IPS DF 19.7 (cell line): Measurements from ENCODE around the gene ELMO3.

Source experiments
- DNase-seq: peaks from one replicate; pipeline ENCODE4 v3.0.0-alpha.2; 2013; ENCODE audit warnings: low read depth, low spot score

ELMO3 gene

DNA sequence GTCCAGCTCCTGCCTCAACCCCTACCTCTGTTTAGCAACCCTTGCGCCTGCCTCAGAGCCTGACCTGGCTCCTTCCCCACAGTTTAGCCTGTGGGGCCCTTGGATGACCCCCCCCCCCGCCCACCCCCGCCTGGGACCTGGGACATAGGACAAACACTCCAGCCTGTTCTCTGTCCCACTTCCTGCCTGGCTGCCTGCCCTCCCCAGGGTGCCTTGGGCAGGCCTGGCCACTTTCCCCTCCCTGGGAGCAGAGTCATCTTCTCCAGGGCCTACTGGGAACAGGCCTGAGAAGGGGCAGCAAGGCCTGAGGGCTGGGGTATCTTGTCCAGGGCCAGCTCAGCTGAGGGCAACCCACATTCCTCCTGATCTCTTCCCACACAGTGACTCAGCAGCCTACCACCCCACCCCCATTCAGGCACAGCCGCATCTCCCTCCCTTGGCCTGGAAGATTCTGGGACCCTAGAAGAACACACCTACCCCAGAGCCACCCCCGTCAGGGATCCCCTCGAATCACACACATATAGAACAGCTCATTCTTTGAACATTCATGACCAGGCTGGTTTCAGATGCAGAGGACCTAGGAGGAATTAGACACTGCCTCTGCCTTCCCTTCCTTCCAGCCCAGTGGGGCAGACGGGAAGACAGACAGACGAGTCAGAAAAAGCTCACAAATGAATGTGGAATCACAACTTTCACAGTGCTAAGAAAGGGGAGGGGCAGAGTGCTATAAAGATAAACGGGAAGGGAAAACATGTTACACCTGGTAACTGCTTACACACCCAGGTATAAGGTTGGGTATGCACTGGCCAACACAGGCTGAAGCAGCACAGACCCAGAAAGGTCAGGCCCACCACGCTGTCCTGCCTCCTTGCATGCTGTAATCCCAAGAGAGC lies 42.3 kb downstream of the ELMO3 start:
- DNase-seq: no peak

DNA sequence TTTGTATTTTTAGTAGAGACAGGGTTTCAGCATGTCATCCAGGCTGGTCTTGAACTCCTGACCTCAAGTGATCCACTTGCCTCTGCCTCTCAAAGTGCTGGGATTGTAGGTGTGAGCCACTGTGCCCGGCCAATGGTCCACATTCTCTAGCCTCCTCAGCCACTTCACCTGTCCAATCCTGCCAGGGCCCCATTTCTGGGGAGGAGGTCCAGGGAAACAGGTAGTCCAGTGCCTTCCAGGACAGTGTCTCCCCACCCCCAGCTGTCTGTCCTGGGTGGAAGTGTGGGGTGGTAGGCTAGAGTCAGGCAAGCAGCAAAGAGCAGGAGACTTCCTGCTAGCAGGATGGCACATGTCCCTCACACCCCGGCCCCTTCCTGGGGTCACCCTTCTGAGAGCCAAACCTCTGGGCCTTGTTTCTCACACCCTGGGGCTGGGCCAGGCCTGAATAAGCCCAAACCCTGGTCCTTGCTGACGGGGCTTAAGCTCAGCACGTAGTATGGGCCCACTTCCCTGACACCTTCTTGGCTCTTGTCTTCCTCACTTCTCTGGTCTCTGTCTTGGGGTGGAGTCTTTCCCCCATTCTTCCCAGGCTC lies 43.3 kb downstream of the ELMO3 start:
- no peak for DNase-seq

DNA sequence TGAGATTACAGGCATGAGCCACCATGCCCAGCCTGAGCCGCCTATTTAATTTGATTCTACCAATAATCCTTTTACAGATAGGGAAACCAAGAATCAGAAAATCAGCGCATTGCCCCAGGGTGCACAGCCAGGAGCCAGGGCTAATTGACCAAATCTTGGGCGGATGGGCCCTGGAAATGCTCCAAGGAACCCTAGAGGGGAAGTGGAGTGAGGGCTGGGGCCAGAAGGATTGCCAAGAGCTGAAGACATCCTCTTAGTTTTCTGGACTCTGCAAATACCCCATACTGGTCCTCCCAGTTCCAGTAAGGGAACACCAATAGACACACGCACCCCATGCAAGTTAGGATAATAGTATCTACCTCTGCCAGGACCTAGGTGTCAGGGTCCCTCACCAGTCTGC lies 44.5 kb downstream of the ELMO3 start:
- no peak for DNase-seq

DNA sequence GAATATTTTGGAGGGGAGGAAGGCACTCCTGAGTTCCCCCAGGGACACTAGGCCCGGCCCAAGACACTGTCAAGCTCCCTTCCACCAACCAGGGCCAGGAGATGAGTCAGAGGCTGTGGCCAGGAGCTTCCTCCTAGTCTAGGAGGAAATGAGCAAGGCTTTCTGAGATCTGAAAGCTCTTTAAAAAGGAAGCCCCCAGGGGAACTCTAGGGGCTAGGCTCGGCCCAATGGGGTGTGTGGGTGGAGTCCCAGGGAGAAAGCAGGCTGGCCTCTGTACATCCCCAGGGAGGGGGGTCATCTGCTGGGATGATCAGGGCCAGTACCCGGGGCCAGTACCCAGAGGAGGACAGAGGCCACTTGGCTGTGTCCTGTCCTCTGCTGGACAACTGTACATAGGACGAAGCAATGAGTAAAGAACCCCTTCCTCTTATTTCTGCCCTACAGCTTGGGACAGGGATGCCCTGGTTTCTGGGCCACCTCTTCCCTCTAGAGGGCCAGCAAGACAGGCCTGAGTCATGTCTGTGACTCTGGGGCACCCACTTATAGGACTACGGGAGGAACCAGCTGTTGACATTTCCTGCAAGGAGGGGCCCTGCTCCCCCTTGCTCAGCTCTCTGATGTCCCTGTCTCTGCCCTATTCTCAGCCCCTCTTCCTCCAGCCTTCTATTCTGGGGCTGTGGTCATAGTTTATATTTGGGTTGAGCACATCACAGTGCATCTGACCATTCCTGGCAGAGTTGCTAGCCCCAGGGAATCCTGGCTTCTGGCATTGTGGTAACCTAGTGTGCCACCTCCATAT lies 45.7 kb downstream of the ELMO3 start:
- DNase-seq: no peak

DNA sequence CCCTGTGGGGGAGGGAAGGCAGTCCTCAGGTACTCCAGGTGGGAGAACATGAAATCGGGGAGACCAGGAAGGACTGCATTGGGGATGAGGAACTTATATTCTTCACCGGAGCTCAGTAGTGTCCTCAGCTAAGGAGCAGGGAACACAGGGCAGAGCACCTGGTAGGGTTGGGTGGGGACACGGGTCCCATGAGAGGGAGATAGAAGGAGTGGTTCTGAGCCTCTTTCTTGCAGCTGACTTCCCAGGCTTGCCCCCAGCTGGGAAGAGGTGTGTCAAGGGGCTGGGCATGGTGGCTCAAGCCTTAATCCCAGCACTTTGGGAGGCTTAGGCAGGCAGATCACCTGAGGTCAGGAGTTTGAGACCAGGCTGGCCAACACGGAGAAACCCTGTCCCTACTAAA lies 46.3 kb downstream of the ELMO3 start:
- no peak for DNase-seq

DNA sequence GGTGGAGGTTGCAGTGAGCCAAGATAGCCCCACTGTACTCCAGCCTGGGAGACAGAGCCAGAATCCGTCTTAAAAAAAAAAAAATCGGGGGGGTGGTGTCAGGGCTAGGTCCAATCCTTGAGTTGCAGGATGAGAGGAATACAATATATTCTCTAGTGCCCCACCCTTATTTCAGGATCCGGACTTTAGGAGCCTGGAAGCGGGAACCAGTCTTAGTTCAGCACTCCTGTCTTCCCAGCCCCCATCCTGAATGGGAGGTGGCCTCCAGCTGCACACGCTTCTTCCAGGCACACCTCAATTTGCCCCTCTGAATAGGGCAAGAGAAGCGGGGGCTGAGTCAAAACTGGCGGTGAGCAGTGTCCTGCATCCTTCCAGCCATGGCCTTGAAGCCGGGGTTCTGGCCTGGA lies 46.7 kb downstream of the ELMO3 start:
- DNase-seq: no peak

DNA sequence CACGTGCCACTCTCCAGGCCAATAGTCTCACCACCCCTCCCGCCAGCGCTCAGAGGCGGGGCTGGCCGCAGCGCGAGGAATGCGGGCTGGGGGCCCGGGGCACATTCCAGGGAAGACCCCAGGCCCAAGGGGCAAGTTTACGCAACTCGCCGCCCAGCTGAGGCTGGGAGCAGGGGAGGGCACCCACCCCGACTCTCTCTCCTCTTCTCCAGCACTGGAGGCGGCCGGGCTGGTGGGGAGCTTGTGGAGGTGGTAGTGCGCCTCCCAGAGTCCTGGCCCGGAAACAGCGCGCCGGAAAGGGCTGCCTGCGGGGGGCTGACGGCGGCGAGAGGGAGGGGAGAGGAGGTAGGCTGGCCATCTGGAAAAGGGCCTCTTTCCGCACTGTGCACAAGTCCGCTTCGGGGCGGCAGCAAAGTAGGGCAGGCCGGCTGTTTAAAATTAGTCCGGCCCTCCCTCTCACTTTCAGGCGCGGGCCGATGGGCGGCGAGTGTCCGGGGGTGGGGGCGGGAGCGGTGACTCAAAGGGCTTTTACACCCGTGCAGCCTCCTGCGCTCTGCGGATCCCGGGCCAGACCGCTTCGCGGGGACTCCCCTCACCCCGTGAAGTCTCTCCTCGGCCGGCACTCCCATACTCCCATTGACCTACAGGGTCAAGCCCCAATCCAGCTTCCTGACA lies 47.3 kb downstream of the ELMO3 start:
- DNase-seq: no peak

DNA sequence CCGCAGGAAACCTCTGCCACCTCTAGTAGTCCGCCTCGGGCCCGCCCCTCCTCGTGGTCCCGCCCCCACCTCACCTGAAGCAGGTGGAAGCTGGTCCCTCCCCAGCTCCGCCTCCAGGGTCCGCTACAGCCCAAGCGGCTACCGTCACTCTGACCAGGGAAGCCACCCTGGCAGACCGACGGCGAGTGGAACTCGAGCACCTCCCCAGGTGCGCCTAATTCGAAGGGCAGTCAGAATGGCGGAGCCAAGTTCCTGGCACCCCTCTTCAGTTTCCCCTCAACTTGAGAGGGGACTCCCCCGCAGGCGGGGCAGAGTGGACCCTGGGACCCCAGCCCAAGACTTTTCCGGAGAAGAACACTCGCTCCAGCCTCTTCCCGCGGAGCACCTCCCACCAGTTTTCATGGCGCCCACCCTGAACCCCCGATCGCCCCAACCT lies 47.8 kb downstream of the ELMO3 start:
- no peak for DNase-seq

DNA sequence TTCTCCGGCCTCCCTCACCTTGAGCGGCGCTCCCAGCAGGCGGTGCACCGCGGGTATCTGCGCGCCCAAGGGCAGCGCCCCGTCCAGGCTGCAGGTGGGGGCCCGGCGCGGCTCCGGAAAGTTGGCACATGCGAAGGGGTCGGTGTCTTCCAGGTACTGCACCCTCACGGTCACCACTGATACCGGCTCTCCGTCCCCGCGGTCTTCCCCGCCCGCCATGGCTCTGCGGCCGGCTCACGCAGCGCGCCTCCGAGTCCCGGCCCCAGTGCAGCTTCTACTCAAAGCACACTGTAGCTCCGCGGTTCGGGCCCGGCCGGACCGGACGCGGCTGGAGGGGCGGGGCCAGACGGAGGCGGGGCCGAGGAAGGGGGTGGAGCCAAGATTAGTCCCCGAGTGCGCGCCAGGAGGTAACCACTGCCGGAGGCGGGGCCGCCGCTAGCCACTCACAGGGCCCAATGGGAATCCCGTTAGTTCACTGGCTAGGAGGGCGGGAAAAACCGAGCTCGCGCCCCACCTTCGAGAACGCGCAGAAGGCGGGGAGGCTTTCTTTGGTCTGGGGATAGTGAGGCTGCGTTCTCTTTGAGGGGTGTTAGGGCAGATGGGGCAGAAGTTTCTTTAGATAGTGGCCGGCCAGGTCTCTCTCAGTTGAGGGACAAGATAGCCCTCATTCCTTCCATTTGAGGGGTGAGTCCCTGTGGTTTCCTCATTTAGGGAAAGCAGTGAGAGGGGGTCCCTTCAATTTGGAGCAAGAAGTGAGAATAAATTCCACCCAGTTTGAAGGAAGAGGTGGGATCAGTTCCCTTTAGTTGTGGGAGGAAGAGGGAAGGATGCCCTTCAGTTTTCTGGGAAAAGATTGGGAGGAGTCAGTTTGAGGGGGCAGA lies 48.5 kb downstream of the ELMO3 start, which contains the start of gene FHOD1:
Gene FHOD1 (minus strand): TSS at position 290 of the 881 bp plus-strand sequence. CDS start 71 bp downstream, at position 219.
- no peak for DNase-seq

DNA sequence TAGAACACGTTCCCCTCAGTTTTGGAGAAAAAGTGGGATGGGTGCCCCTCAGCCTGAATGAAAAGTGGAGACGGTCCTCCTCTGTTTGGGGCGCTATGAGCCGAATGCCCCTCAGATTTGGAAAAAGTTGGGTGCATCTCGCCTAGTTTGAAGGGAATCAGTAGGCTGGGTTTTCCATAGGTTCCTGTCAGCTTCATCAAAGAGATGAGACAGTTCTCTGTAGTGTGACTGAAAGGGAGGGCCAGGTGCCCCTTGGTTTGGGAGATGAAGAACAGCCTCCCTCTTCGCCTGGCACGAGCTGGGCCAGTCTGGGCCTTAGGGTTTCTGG lies 49.1 kb downstream of the ELMO3 start:
- DNase-seq: no peak

DNA sequence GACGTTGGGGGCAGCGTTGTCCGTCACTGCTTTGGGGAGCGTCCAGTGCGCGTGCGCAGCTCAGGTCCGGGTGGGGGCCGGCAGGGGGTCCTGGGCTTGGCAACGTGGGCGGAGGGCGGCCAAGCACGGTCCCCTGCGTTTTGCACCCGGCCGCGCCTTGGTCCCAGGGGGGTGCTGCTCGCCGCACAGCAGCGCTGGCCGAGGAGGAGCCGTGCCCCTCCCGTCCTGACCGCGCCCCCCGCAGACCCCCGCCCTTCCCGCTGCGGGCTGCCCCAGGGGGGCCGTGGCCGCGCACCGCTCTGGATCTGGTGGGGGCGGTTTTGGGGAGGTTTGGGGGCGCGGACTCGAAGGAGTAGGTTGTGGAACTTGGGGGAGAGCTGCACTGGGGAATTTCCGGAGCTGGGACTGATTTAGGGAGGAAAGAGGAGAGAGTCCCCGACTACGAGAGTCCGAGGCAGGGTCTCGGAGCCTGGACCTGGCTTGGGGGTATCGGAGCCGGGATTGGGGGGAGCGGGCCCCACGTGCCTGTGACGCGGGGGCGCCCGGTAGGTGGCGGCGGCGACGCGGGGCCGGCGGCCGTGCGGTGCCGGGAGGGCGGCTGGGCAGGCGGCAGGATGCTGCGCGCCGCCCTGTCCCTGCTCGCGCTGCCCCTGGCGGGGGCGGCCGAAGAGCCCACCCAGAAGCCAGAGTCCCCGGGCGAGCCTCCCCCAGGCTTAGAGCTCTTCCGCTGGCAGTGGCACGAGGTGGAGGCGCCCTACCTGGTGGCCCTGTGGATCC lies 49.7 kb downstream of the ELMO3 start, which contains the start of gene SLC9A5:
Gene SLC9A5 (plus strand): TSS at position 579 of the 777 bp plus-strand sequence. CDS start 36 bp downstream, at position 615.
- no peak for DNase-seq

DNA sequence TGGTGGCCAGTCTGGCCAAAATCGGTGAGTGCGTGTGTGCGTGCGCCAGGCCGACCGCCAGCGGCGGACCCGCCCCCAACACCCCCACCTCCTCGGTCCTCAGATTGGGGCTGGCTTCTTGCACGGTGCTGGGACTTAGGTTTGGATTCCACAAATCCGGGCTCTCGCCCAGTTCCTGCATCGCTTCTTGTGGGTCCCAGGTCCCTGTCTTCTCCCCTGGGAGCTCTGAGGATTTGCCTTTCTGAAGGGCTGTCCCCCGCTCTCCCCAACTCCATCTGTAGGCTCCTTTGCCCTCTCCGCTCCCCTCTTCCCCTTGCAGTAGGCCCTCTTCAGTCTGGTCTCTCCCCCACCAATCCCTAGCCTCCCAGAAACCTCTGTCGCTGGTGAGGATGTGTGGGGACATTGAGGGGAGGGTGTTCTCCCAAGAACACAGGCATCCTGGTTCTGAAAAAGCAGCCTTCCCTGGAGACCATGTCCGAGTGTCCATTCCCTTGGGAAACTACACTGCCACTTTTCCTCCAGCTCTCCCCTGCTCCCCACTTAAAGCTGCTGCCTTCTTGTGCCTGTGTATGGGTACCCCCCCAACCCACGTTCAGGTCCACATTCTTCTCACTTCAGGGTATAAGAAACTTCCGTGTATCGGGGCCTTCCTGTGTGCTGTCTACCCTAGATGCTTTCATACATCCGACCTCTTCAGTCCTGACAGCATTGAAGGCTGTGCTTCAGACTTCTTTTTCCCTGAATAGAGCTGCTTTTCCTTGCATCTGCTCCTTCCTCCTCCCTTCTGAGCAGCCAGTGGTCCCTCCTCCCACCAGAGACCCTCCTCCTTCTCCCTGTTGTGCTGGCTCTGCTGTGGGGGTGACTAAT lies 50.5 kb downstream of the ELMO3 start:
- DNase-seq: no peak

DNA sequence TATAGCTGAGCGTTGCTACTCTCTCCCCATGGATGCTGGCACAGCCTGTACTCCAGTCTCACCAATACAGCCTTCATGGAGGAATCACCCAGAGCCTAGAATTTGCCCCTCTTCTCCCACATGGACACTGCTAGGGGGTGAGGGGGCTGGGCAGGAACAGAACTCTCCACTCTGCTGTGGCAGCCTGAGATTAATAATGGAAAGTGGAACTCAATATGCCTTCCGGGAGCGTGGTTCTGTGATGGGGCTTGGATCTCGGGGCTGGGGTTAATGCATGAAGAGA lies 51.1 kb downstream of the ELMO3 start:
- DNase-seq: no peak

DNA sequence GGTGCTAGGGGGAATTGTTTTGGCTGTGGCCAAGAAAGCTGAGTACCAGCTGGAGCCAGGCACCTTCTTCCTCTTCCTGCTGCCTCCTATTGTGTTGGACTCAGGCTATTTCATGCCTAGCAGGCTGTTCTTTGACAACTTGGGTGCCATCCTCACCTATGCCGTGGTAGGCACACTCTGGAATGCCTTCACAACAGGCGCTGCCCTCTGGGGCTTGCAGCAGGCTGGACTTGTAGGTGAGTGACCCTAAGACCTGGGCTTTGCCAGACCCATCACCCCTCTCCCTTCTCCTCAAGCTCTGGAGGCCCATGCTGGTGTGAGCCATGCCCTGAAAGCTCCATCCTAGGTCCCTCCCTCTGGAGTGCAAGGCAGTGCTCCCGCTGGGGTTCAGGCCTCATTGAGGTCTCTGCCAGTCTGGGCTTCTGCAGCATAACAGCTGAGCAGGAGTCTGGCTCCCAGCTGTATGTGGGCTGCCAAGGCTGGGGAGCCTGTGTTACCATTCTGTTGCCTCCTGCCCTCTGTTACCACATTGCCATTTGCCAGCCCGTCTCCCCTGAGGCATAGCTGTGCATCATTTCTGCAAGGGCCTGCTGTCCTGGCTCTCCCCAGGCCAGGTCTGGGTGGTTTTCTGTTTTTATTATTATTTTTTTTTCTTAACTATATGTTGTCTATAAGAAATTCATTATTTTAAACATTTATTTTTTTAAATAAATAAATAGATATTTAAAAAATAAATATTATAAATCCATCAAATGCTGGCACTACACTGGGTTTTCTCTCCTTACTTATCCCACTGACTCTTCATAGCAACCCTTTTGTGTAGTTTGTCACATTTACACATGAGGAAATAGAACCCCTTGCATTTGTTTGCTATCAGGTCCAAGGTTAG lies 53.9 kb downstream of the ELMO3 start:
- DNase-seq: no peak
